ENCODE measurements around the gene AGFG2.
"Not testable (repeated sequence)": the region's sequence is repeated elsewhere in the genome, so short reads cannot be mapped to it uniquely, and the experiment has no call there.

Gene AGFG2

DNA sequence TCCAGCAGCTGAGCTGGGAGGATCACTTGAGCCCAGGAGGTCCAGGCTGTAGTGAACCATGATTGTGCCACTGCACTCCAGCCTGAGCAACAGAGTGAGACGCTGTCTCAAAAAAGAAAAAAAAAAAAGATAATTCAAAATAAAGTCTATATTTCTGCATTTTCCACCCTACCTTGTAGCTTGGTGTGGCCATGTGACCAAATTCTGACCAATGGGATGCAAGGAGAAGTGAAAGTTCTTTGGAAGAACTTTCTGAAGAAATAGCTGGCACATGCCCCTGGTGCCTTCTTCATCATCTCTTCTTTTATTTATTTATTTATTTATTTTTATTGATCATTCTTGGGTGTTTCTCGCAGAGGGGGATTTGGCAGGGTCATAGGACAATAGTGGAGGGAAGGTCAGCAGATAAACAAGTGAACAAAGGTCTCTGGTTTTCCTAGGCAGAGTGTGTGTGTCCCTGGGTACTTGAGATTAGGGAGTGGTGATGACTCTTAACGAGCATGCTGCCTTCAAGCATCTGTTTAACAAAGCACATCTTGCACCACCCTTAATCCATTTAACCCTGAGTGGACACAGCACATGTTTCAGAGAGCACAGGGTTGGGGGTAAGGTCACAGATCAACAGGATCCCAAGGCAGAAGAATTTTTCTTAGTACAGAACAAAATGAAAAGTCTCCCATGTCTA is 17.0 kb upstream of the AGFG2 start:
- DNase-seq, result not testable (repeated sequence)

DNA sequence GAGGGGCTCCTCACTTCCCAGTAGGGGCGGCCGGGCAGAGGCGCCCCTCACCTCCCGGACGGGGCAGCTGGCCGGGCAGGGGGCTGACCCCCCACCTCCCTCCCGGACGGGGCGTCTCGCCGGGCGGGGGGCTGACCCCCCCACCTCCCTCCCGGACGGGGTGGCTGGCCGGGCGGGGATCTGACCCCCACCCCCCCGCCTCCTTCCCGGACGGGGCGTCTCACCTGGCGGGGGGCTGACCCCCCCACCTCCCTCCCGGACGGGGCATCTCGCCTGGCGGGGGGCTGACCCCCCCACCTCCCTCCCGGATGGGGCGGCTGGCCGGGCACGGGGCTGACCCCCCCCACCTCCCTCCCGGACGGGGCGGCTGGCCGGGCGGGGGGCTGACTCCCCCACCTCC is 15.8 kb upstream of the AGFG2 start:
- DNase-seq, result not testable (repeated sequence)

DNA sequence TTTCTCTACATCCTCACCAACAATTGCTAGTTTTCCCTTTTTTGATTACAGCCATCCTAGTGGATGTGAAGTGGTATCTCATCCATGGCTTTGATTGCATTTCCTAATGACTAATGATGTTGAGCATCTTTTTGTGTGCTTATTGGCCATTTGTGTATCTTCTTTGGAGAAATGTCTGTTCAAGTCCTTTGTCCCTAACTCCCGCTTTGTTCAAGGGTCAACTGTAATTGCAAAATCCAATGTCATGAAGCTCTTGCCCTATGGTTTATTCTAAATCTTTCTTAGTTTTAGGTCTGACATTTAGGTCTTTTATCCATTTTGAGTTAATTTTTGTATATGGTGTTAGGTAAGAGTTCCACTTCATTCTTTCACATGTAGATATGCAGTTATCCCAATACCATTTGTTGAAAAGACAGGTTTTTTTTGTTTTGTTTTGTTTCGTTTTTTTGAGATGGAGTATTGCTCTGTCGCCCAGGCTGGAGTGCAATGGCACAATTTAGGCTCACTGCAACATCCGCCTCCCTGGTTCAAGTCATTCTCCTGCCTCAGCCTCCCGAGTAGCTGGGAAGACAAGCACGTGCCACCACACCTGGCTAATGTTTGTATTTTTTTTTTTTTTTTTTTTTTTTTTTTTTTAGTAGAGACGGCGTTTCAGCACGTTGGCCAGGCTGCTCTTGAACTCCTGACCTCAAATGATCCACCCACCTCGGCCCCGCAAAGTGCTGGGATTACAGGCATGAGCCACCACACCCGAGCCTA is 10.7 kb upstream of the AGFG2 start:
- DNase-seq, result not testable (repeated sequence)

DNA sequence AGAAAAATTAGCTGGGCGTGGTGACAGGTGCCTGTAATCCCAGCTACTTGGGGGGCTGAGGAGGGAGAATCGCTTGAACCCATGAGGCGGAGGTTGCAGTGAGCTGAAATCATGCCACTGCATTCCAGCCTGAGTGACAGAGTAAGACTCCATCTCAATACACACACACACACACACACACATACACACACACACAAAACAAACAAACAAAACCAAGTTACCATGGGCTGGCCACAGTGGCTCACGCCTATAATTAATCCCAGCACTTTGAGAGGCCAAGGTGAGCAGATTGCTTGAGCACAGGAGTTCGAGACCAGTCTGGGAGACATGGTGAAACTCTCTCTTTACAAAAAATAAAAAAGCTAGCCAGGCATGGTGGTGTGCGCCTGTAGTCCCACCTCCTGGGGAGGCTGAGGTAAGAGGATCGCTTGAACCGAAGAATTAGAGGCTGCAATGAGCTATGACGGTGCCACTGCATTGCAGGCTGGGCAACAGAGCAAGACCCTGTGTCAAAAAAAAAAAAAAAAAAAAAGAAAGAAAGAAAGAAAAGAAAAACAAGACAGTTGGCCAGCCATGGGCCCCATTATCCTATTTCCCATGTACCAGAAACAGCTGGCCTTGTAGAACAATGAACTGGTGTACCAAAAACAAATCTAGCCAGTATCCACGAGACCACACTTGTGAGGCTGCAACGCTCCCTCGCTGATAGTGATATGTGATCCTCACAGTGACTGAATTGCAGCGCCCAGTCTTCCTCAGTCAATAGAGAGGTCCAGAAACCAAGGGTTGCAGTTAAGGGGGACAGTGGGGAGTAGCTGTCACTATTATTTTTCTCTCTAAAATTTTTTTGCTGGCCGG is 6.6 kb upstream of the AGFG2 start:
- DNase-seq, result no peak

DNA sequence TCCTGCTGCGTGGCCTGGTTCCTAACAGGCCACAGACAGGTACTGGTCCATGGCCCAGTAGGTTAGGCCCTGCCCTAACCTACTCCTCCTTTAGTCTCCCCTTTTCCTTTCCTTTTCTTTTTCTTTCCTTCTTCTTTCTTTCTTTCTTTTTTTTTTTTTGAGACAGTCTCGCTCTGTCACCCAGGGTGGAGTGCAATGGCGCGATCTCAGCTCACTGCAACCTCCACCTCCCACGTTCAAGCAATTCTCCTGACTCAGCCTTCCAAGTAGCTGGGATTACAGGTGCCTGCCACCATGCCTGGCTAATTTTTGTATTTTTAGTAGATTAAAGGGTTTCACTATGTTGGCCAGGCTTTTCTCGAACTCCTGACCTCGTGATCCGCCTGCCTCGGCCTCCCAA is 3.0 kb upstream of the AGFG2 start:
- not testable (repeated sequence) for DNase-seq

DNA sequence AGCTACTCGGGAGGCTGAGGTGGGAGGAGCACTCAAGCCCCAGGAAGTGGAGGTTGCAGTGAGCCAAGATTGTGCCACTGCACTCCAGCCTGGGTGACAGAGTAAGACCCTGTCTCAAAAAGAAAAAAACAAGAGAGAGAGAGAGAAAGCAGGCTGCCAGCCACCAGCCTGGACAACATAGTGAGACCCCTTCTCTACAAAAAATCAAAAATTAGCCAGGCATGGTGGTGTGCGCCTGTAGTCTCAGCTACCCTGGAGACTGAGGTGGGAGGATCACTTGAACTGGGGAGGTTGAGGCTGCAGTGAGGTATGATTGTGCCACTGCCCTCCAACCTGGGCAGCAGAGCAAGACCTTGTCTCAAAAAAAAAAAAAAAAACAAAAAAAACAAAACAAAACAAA is 2.3 kb upstream of the AGFG2 start:
- DNase-seq, result not testable (repeated sequence)

DNA sequence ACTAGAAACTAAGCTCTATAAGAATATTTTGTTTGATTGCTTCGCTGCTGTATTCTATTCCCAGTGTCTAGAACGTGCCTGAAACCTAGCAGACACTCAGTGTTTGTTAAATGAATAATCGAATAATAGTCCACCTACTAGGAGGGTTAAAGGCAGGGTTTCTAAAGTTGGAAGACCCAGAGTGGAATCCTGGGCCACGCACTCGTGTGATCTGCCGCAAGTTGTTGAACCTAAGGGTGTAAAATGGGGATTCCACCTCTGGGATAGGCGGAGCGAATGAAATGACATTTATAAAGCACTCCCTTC is 702 bp upstream of the AGFG2 start:
- DNase-seq, result no peak

DNA sequence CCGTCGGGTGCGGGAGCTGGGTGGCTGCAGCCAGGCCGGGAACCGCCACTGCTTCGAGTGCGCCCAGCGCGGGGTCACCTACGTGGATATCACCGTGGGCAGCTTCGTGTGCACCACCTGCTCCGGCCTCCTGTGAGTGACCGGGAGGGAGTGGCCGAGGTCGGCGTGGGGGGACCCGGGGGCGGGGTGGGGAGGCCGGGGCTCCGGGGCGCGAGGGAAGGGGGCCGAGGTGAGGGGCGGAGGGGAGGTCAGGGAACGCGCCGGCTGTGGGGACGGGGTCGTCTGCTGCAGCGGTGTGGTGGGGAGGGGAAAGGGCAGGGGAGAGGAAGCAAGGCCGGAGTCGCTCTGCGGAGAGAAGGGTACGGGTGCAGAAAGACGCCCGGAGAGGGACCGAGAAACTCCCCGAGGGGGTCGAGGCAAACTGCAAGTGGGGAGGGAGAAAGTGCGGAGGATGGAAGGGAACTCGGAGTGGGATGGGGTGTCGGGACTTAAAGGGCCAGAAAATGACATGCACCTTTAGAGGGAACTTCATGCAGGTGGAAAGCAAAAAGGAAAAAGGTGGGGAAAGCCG is 518 bp downstream of the AGFG2 start:
- DNase-seq, result no peak

DNA sequence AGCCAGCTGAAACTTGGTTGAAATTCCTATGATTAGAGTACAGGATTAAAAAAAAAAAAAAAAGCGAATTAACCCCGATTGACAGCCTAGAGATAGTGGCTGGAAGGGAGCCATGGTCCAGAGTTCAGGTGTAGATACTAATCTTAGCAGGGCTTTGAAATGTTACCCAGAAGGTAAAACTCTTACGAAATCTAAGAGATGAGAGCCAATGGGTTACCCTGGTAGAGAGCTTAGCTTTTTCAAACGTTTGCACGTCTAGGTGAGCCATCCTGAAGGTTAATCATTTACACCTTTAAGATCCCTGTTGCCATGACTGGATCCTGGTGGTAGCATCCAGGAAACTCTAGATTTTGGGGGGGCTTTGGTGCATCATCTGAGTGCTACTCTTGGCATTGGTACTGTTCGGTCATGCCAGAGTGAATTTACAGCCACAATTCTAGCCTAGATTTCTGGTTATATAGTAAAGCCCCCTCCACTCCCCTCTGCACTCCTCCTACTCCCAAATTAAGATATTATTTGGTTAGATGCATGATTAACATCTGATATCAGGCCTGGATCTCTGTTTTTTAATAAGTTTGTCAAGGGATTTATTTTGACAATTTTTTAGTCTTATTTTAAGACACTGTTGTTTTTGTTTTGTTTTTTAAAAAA is 1.2 kb downstream of the AGFG2 start:
- DNase-seq, result no peak

DNA sequence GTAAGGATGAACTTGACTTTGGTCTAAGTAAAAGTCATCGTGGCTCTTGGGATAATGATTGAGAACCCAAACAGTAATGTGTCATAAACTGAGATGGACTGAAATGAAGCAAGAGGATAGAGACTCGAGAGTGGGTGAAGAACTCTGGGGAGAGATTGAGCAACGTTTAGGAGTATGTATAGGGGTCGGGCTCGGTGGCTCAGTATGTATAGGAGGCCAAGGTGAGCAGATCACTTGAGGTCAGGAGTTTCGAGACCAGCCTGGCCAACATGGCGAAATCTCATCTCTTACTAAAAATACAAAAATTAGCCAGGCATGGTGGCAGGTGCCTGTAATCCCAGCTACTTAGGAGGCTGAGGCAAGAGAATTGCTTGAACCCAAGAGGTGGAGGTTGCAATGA is 2.3 kb downstream of the AGFG2 start:
- not testable (repeated sequence) for DNase-seq

DNA sequence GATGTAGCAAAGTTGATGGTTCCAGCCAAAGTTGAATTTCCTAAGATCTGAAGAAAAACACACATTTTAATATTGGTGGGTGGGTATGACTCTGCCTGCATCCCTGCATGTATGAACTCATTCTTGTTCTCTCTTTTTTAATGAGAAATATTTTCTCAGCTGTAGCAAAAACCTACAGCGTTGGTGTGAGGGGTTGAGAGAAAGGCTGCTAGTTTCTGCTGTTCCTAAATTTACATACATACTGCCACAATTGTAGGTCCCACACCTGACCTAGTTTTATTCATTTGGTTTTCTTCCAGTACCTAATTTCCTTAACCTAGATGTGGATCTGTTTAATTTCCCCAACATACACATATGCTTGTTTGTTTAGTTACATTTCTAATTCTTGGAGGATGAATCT is 4.6 kb downstream of the AGFG2 start:
- no peak for DNase-seq

DNA sequence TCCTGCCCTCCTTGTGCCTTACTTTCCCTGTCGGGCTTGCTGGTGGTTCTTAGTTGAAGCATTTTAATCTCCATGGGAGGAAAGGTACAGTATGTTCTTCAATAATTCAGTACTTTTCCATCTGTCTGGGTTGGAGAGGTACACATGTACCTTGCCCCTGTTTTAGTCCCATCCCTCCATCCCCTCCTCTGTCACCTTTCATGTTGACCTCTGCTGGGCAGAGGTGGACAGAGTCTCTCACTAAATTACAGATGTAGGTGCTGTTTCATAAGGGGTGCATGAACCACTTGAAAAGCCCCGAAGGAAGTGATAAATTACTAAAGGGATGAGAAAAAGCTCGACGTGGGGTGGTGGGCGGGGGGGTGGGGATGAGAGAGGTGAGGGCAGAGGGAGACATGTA is 5.4 kb downstream of the AGFG2 start:
- no peak for DNase-seq

DNA sequence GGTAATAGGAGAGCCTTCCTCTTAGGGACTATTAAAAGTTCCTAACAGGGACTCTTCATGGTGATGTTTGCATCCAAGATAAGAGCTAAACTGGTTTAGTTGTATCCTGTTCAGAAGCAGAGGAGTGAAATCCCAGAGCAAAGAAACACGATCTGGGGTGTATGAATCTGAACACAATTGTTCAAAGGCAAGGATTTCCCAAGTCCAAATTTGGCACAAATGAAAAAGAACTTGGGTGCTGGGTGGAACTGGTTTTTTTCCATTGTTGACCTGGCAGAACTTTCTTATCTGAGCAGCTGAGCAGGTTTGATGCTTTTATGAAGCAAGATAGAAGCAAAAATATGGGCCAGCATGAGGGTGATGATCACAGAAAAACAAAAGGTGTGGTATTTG is 6.0 kb downstream of the AGFG2 start:
- no peak for DNase-seq

DNA sequence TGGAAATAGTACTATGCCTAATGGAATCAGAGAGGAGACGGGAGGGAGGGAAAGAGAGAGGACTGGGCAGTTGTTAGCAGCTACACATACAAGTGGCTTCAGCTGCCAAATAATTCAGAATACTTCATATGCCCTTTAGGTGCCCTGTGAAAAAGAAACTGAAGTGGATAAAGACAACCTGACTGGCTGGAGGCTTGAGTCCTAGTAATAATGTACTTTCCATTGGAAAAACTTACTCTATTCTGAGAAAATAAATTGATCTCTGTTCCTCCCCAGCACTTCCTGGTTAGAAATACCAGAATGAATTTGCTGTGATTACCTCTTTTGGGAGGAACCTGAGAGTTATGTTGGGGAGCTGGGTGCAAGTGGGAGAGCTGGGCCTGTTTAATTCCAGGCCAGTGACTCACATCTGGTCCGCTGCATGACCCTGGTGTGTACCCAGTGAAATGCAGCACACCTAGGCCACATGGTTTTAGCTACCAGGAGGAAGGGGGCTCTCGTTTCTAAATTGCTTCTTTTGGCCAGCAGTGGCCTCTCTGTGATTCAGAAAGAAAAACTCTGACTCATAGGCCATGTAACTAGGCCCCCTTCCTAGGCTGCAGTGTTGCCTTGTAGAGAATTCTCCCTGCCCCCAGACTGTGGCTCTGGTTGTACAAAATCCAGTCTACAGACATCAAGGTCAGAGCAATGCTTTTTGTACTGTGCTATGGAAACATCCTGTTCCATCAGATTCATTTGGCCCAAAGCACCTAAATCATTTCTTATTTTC is 6.5 kb downstream of the AGFG2 start:
- peak; percentile 57 for DNase-seq

DNA sequence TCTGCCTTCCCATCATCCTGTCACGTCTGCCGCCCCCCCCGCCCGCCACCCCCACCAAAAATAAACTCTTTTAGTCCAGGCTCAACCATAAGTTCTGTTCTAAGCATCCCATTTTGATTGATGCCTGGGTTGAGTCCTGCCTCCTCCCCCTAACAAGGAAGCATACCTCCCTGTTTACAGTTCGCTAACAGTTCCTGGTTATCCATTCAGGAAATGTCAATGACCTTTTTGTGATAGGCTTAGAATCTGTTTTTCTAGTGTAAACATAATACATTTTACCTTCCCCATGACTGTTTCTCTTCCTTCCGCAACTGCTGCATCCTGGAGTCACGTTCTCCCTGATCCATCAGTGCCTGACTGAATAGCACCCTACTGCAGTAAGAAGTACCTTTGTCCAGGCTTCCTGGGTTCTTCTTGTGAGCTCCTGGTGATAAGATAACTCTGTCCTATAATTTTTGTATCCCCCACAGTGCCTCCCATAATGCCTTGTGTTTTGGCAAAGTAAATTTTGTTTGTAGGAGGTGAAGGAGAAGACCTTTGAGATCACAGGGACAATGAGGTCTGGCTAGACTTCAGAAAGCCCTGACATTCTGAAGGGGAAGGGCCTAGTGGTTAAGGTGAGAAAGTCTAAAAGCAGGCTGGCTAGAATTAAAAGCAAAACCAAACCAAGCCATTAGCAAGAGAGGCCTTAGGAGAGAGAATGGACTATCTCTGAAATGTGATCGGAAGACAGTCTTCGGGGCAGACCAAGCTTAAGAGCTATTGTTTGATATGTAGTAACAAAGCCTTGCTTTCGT is 7.3 kb downstream of the AGFG2 start:
- DNase-seq, result no peak

DNA sequence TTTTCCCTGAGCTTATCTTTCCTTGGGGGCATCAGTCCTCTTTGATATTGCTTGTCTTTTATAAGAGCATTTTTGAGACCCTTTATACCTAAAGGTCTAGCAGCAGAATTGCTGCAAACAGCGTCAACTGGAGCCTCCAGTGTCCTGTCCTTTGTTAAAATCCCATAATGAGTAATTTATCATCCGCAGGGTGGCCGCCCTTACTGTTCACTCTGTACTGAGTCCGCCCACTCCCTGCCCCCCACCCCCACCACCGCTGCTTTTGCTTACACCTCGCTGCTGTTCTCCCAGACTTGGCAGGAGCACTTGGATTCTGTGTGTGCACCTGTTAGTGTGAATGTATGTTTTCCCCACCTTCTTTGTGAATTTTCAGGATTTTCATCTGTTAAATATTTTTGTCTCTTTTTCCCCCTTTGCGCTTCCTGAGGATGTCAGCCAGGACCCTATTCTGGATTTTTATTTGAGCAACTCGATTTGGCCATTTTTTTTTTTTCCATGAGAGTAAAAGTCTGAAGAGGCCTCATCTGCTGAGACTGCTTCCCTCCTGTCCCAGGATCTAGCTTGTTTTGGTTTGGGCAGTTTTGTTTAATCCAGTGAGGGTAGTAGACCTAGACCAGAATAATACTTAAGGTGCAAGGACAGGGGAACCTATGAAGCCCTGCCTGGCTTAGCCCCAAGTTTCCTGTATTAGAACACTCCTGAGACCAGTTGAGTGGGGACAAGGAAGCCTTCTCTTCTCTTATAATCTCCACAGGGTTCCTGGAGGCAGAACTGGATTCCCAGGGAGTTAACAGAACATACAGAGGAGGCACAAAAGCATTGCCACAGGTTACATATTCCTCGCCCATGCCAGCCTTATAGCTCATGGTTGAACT is 8.2 kb downstream of the AGFG2 start:
- no peak for DNase-seq

DNA sequence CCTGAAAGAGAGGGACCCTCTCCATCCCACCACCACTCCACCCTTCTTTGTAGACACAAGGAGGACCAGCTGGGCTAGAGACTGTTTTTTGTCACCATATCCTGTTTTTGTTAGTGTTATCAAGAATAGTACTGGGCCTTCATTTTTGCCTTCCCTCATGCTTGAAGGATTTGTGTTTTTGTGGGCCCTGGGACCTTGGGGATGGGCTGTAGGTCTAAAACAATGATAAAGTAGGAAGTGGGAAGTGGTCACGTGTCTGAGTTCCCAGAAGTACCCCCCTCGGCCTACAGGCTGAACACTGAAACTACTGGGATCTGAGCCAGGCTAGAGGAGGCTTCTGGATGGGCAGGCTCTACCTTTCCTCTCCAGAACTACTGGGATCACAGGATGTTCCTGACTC is 8.9 kb downstream of the AGFG2 start:
- DNase-seq, result no peak

DNA sequence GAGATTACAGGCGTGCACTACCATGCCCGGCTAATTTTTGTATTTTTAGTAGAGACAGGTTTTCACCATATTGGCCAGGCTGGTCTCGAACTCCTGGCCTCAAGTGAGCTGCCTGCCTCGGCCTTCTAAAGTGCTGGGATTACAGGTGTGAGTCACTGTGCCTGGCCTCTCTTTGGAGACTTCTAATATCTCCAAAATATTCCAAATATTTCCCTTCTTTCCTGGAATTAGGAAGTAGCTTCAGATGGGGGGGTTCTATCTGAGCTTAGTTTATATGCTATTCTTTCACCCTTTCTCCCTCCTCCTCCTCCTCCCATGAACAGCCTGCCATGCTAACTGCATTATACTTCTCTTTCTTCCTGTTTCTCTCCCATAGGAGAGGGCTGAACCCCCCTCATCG is 9.4 kb downstream of the AGFG2 start:
- DNase-seq, result not testable (repeated sequence)

DNA sequence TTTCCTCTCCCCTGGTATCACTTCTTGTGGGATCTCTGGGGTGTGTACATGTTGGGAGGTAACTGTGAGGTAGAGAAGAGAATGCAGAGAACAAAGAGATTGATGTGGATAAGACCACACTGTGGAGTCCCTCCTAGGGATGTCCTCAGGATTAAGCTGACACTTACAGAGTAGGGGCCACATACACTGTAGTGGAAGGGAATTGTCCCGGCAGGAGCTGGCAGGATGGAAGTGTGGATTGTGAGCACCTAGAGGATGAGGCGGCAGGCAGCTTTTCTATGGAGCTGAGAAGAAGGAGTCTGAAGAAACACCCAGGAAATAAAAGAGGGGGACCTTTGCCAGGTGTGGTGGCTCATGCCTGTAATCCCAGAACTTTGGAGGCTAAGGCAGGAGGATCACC is 13.5 kb downstream of the AGFG2 start:
- no peak for DNase-seq

DNA sequence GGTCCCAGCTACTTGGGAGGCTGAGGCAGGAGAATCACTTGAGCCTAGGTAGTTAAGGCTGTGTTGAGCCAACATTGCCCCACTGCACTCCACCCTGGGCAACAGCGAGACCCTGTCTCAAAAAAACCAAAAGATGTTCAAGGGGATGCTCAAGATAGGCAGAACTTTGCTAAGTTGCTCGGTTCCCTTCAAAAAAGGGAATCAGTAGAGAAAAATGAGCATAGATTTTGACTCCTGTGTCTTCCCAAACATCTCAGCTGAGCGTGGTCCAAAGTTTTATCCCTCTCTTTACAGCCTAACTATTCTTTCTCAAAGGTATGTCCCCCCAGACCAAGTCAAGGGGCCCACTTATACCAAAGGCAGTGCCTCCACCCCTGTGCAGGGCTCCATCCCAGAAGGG is 14.0 kb downstream of the AGFG2 start:
- DNase-seq, result no peak
